Measurements from ENCODE around the gene TRIM59.

Gene TRIM59

GRCh38 chr3:160451602-160452001 lies 2.0 kb upstream of the TRIM59 start:
- no peak for DNase-seq (ENCODE audit: low spot score)

GRCh38 chr3:160450846-160451245 lies 1.3 kb upstream of the TRIM59 start:
- DNase-seq (ENCODE audit: low spot score): no peak
- no peak for TF ChIP-seq CTCF (IDR thresholded peaks at IDR 0.05; ENCODE audit: extremely low read depth, insufficient read depth, missing control alignments)
- in situ Hi-C loops (cut with MboI; ENCODE audit: low pct_unique_long_range_greater_than_20kb, low sequenced_read_pairs, unreplicated experiment): no loop called here

More at GRCh38 chr3:160451602-160452001, 2.0 kb upstream of the TRIM59 start:
- in situ Hi-C loops (cut with MboI; ENCODE audit: low pct_unique_long_range_greater_than_20kb, low sequenced_read_pairs, unreplicated experiment): no loop called here
- no peak for TF ChIP-seq CTCF (IDR thresholded peaks at IDR 0.05; ENCODE audit: extremely low read depth, insufficient read depth, missing control alignments)

- peak; percentile 75 for DNase-seq (ENCODE audit: low spot score)
- in situ Hi-C loops (cut with MboI; ENCODE audit: low pct_unique_long_range_greater_than_20kb, low sequenced_read_pairs, unreplicated experiment): no loop called here
- TF ChIP-seq CTCF (IDR thresholded peaks at IDR 0.05; ENCODE audit: extremely low read depth, insufficient read depth, missing control alignments): no peak
Measured at GRCh38 chr3:160448845-160449635, 546 bp downstream of the TRIM59 start.

- no peak for DNase-seq (ENCODE audit: low spot score)
- no peak for TF ChIP-seq CTCF (IDR thresholded peaks at IDR 0.05; ENCODE audit: extremely low read depth, insufficient read depth, missing control alignments)
- in situ Hi-C loops (cut with MboI; ENCODE audit: low pct_unique_long_range_greater_than_20kb, low sequenced_read_pairs, unreplicated experiment): no loop called here
Measured at GRCh38 chr3:160447544-160447943, 2.0 kb downstream of the TRIM59 start.

GRCh38 chr3:160446522-160447056 lies 3.0 kb downstream of the TRIM59 start:
- TF ChIP-seq CTCF (IDR thresholded peaks at IDR 0.05; ENCODE audit: extremely low read depth, insufficient read depth, missing control alignments): no peak
- DNase-seq (ENCODE audit: low spot score): no peak
- in situ Hi-C loops (cut with MboI; ENCODE audit: low pct_unique_long_range_greater_than_20kb, low sequenced_read_pairs, unreplicated experiment): no loop called here

GRCh38 chr3:160445854-160446253 lies 3.7 kb downstream of the TRIM59 start:
- in situ Hi-C loops (cut with MboI; ENCODE audit: low pct_unique_long_range_greater_than_20kb, low sequenced_read_pairs, unreplicated experiment): no loop called here
- no peak for DNase-seq (ENCODE audit: low spot score)
- TF ChIP-seq CTCF (IDR thresholded peaks at IDR 0.05; ENCODE audit: extremely low read depth, insufficient read depth, missing control alignments): no peak

Measured in GM13977 (cell line).